DMS 273 treated with DMSO at 0.1 percent for 48 hours (cell line): ENCODE results near the gene ACOT12.
"Not testable (repeated sequence)": the region's sequence is repeated elsewhere in the genome, so short reads cannot be mapped to it uniquely, and the experiment has no call there.

ENCODE experiments used
- DNase-seq: peaks from one replicate; lab custom pipeline; 2025; lab: John Stamatoyannopoulos, UW

The ACOT12 gene

GRCh38 chr5:81393783-81394718 lies at the start of gene ACOT12:
ACOT12 (minus strand) TSS chr5:81394134; CDS start chr5:81394114, 20 bp downstream.
- no peak for DNase-seq

- no peak for DNase-seq
These were observed 41.1 kb upstream of the ACOT12 start for GRCh38 chr5:81435023-81435422.

GRCh38 chr5:81429985-81430384 lies 36.1 kb upstream of the ACOT12 start:
- no peak for DNase-seq

GRCh38 chr5:81429363-81429762 lies 35.4 kb upstream of the ACOT12 start:
- no peak for DNase-seq

- no peak for DNase-seq
These were observed 34.9 kb upstream of the ACOT12 start for GRCh38 chr5:81428861-81429260.

- no peak for DNase-seq
These were observed 34.5 kb upstream of the ACOT12 start for GRCh38 chr5:81428446-81428845.

GRCh38 chr5:81427566-81427965 lies 33.6 kb upstream of the ACOT12 start:
- DNase-seq = no peak

- DNase-seq = no peak
These were observed 32.6 kb upstream of the ACOT12 start for GRCh38 chr5:81426359-81427030.

- peak; percentile 39 for DNase-seq
These were observed 31.6 kb upstream of the ACOT12 start for GRCh38 chr5:81425569-81425968.

- DNase-seq = no peak
These were observed 30.8 kb upstream of the ACOT12 start for GRCh38 chr5:81424728-81425127.

GRCh38 chr5:81422671-81423070 lies 28.7 kb upstream of the ACOT12 start:
- DNase-seq = no peak

- no peak for DNase-seq
These were observed 26.2 kb upstream of the ACOT12 start for GRCh38 chr5:81420039-81420667.

GRCh38 chr5:81418606-81419005 lies 24.7 kb upstream of the ACOT12 start:
- no peak for DNase-seq

GRCh38 chr5:81417052-81417451 lies 23.1 kb upstream of the ACOT12 start:
- DNase-seq = no peak

GRCh38 chr5:81409896-81410295 lies 16.0 kb upstream of the ACOT12 start:
- no peak for DNase-seq

GRCh38 chr5:81409361-81409760 lies 15.4 kb upstream of the ACOT12 start:
- no peak for DNase-seq

- DNase-seq = no peak
These were observed 14.6 kb upstream of the ACOT12 start for GRCh38 chr5:81408496-81408895.

- not testable (repeated sequence) for DNase-seq
These were observed 13.9 kb upstream of the ACOT12 start for GRCh38 chr5:81407811-81408210.

GRCh38 chr5:81405126-81405891 lies 11.4 kb upstream of the ACOT12 start:
- no peak for DNase-seq

- DNase-seq = no peak
These were observed 8.4 kb upstream of the ACOT12 start for GRCh38 chr5:81402192-81402930.

GRCh38 chr5:81401266-81401665 lies 7.3 kb upstream of the ACOT12 start:
- no peak for DNase-seq
